Activated CD4-positive, alpha-beta T cell treated with anti-CD3 and anti-CD28 coated beads, Interleukin-2, amount 50 U/mL, for 24 hours (primary cell): Measurements from ENCODE around the gene ATP11A.

Source experiments
- DNase-seq, 2 donors: peaks; one replicate each; pipeline ENCODE4 v3.0.0-alpha.2; 2020; ENCODE audit warnings: low read depth in 1 of 2, low spot score in 1 of 2

Gene ATP11A

GRCh38 chr13:112899281-112900225, 209.7 kb downstream of the ATP11A start:
- DNase-seq: no peak

DNA sequence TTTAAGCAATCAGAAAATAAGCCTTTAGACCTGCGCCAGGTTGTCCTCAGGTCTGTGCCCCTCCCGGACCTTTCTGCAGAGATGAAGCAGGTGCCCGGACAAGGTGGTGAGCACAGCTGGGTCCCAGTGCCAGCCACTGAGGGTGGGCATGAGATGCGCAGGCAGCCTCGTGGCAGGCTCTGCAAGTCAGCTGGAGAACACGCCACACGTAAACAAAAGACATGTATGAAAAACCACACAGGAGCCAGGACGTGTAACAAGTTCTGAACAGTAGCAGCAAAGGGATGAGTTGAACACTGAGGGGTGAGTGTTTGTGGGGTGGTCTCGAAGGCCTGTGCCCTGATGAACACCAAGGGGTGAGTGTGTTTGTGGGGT, 210.4 kb downstream of the ATP11A start:
- DNase-seq: no peak

DNA sequence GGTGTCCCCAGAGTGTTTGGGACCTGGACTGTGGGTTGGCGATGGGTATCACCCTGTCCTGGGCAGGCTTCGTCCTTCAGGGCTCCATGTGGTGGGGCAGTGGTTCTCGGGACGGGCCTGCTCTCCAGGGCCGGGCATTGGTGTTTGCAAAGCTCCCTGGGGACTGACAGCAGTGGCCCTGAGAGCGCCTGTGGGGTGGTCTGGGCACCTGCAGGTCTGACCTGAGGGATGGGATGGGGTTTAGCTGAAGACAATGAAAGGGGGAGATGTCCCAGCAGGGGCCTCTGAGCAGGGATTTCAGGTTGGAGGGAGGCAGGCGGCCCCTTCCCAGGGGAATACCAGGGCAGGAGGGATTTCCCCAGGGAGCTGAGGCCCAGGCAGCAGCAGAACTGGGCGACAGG, 210.9 kb downstream of the ATP11A start:
- DNase-seq: no peak

DNA sequence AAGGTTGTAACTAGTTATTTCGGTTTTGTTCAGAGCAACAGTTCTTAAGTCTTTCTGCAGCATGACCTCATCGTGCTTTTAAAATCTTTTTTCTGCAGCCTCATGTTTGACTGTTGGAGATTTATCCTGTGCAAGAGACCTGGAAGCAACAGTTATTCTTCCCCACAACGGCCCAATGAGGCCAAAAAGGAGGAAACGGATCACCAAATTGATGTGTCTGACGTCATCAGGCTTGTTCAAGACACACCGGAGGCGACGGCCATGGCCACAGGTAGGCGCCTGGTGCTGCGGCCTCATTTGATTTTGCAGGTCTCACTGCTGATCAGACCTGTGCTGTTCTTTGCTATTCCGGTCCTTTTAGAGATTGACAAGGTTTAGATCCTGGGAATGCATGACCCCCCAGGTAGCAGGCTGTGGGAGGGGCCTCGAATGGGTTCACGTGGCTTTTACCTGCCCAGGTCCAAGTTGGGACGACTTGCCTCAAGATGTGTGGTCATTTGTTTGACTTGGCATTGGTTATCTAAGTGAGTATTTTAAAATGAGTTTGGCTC, 212.3 kb downstream of the ATP11A start:
- no peak for DNase-seq

DNA sequence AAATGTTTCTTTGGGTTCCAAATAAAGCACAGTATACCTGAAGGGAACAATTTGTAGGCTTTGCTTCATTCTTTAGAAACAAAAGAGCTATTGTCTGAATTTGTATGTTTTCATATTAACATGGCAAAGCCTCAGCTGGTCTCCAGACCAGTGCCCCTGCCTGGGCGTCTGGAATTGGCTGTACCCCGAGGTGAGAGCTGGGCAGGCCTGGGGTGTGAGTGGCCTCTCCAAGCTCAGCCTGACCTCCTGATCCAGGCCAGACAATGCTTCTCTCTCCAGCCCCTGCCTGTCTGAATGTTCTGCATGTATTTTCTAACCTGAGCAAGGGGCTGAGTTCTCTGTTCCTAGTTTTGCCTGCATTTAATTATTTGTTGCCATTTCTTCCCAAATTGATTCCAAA, 212.8 kb downstream of the ATP11A start:
- DNase-seq: no peak

DNA sequence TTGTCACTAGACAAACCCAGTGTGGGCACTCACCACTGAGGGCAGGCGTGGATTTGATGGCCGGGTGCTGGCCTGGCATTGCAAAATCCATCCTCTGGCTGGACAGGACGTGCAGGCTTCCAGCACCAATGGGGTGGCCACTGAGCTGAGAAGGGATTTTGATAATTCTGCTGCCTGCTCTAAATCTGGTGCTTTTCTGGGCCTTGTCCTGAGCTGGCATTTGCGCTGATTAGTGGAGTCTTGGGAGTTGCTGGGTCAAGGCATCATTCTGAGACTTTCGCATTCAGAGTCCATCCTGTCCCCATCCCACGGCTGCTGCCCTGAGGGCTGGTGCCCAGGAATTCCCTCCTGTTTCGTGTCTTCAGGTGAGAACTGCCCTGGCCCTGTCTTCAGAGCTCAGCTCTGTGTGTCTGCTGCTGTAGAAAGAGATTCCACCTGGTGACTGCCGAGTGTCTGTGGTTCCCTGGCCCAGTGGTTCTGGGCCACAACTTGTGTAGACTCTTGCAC, 213.3 kb downstream of the ATP11A start:
- no peak for DNase-seq

GRCh38 chr13:112903606-112904195, 213.9 kb downstream of the ATP11A start:
- no peak for DNase-seq

- no peak for DNase-seq
These were observed 214.7 kb downstream of the ATP11A start for GRCh38 chr13:112904436-112904960.

DNA sequence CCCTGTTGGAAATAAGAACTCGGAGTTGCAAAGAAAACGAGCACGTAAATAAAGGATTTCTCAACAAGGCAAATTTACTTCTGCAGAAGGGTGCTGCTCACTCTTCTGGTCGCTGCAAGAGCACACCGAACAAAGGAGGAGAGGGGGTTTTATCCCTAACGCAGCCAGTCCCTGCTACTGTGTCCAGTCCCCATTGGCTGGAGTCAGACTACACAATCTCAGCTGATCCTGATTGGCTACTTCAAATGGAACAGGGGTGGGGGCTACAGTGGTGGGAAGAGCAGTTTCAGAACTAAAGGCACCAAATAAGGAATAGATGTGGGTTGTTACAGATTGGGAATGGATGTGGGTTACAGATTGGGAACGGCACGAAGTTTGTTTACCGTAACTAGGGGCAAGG, 215.2 kb downstream of the ATP11A start:
- no peak for DNase-seq

GRCh38 chr13:112905619-112905989, 215.8 kb downstream of the ATP11A start:
- no peak for DNase-seq

DNA sequence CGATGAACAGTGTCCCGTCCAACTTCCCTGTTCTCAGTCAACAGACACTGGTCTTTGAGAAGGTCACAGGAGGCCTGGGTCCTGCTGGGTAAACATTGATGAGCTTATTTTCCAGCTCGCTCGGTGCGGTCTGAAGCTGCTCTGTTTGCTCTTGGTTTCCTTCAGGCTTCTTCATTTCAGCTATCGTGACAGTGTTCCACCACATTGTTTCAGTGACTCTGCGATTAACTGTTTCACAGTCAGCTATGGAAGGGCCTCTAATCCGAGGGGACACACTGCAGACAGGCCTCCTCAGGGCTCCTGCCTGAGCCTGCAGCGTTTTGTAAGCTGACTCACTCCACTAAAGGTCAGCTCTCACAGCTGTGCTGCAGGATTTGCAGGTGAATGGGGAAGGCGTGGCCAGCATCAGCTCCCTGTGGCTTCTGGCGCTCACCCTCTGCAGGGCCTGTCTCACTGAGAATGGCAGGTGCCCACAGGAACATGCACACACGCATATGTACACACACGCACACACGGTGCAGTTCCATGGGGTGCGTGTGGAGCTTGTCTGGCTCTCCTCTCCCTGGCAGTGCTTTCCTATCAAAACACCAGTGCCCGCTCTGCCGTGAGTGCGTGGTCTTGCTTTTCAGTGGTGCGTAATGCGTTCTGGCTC, 216.3 kb downstream of the ATP11A start:
- no peak for DNase-seq

GRCh38 chr13:112907286-112907685, 217.4 kb downstream of the ATP11A start:
- DNase-seq: no peak

- no peak for DNase-seq
These were observed 218.1 kb downstream of the ATP11A start for GRCh38 chr13:112907871-112908331.

DNA sequence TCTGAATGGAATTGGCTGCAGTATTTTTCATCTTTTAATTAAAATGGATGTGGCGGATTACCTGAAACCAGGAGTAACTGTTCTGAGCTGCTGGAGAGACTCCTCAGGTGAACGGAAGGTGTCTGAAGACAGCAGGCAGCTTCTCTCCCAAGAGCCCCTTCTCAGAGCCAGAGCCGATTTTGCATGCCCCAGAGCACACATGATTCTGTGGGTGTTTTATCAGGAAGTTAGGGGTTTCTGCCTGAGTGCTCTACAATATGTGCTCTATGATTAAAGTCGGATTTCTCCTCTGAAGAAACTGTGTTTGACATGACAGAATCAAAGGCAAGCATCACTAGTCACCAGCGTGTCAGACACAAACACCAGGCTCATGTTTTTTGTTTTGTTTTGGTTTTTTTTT, 218.5 kb downstream of the ATP11A start:
- no peak for DNase-seq

GRCh38 chr13:112910016-112910415, 220.2 kb downstream of the ATP11A start:
- no peak for DNase-seq

- DNase-seq: no peak
These were observed 220.9 kb downstream of the ATP11A start for GRCh38 chr13:112910616-112911280.

DNA sequence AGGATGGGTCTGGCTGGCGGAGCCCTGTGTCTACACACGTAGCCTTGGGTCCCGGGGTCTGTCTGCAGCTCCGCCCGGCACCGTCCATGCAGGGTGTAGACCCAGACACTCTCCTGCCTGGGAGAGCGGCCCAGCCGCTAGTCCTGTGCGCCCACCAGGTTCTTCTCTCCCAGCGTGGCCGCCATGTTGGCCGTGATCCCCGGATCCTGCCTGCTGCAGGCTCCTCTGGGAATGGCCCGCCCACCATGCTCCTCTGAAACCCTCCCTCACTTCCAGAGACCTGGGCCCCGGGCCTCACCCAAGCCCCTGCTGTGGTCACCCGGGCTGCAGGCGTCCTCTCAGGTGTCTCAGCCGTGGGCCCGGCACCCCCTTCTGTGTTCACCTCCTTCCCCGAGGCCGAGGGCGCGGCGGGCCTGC, 221.5 kb downstream of the ATP11A start:
- DNase-seq: no peak

DNA sequence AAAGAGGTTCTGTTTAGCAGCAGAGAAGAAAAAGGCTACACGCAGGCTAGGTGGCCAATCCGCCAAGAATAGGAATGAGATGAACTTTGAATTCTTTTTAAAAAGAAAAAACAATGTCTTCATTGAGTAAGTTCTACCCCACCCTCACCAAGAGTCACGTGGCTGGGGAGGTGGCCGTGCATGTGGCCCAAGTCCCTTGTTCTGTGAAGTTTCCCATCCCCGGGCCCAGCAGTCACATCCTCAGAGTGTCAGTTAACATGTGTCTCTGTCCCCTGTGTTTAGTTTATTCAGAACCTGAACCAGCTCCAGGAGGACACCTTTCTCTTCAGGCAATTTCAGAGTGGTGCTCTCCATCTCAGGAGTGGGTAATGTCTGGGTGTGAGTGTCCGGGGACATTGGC, 222.0 kb downstream of the ATP11A start:
- no peak for DNase-seq

- no peak for DNase-seq
These were observed 223.0 kb downstream of the ATP11A start for GRCh38 chr13:112912726-112913440.

GRCh38 chr13:112916296-112916695, 226.5 kb downstream of the ATP11A start:
- no peak for DNase-seq
